Measurements from ENCODE around the gene TTC28.
"Not testable (repeated sequence)": the region's sequence is repeated elsewhere in the genome, so short reads cannot be mapped to it uniquely, and the experiment has no call there.

The TTC28 gene

DNA sequence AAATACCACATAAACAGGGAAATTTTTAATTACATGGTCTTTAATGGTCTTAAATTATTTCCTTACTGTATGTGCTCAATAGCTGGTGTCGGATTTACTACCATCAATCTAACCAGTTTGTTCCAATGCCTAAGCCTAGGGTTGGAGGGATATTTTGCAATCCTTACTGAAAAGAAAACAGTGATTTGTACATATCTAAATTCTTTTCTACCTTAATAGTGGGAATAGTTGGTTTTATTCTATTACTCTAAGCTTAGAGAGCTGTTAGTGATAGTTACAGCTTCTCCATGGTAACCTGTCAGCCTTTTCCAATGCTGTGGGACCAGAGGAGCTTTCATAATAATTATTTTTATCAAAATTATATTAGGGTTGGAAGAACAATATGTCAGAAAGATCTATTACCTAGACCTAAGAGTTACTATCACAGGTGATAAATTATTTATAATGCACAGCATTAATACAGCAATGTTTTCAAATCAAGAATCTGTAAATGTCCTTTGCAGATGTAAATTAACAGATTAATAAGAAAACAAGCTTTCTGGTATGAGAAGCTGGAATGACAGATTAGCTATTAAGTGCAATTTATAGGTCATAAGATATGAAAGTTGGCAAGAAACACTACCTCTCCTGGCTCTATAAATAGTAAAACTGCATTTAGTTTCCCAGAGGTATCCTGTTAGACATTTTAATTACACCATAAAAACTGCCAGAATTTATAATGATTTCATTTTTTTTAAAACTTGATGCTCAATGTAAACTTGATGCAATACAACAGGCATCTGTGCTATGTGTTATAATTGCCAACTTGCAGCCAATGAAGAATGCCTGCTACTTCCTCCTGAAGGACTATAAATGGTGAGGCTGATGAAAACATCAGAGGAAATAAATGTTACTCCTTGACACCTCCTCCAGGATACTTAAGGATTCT lies 498.6 kb downstream of the TTC28 start:
- DNase-seq (ENCODE audit: low read depth), result no peak

GRCh38 chr22:28179392-28179791 lies 500.2 kb downstream of the TTC28 start:
- DNase-seq (ENCODE audit: low read depth), result no peak

- DNase-seq (ENCODE audit: low read depth), result no peak
Measured at GRCh38 chr22:28175730-28176492, 503.7 kb downstream of the TTC28 start.

GRCh38 chr22:28174509-28174908 lies 505.1 kb downstream of the TTC28 start:
- no peak for DNase-seq (ENCODE audit: low read depth)

GRCh38 chr22:28172892-28173670 lies 506.6 kb downstream of the TTC28 start:
- DNase-seq (ENCODE audit: low read depth), result no peak

DNA sequence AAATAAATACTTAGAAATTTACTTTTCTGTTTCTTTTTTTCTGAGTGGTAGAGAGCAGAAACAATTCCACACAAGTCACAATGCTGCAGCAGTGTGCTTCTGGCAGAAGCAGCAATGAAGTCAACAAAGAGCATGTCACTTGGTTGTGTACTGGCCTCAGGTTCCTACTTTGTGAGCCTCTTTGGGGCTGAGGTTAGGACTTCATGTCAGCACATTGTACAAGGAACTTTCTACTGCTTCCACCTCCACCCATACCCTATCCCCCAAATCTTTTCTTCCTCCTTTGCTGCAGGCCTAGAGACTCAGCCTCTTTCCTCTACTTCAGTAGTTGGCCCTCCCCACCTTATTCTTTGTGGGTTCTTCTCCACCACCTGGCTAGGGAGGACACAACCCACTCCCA lies 507.9 kb downstream of the TTC28 start:
- DNase-seq (ENCODE audit: low read depth), result no peak

DNA sequence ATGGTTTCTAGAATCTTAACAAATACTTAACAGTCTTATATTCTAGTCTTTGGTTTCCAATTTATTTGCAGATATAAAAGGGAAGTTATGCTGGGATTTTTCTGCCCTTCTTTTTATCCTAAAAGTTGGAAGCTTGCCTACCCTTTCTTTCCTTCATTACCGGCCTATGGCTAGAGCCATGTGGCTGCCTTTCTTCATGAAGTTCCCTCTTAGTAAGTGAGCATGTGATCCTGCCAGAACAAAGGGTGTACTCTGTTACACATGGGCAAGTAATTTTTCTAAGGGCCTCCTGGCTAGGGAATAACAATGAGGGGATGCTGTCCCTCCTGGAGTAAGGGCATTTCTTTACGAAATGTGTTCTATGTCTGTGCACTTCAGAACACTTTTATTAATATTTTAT lies 508.5 kb downstream of the TTC28 start:
- DNase-seq (ENCODE audit: low read depth), result no peak

DNA sequence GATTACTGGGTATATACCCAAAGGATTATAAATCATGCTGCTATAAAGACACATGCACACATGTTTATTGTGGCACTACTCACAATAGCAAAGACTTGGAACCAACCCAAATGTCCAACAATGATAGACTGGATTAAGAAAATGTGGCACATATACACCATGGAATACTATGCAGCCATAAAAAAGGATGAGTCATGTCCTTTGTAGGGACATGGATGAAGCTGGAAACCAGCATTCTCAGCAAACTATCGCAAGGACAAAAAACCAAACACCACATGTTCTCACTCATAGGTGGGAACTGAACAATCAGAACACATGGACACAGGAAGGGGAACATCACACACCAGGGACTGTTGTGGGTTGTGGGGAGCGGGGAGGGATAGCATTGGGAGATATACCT lies 510.3 kb downstream of the TTC28 start:
- DNase-seq (ENCODE audit: low read depth), result not testable (repeated sequence)

- no peak for DNase-seq (ENCODE audit: low read depth)
Measured at GRCh38 chr22:28155808-28156207, 523.8 kb downstream of the TTC28 start.

DNA sequence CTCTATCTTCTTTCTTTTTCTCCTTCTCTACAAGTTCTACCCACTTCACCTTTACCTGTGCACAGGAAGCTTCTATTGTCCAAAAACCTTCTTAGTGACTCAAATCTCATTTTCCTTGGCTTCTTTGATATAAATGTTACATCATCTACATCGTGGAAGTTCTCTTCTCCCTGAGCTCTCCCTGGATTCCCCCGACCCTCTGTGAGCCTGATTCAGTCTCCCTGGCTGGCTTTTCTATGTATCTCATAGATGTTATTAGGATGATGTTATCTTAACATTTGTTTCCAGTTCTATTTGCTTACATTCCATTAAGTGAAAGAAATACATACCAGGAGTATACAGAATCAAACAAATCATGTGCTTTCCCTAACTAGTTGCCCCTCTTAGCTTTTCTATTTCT lies 524.8 kb downstream of the TTC28 start:
- DNase-seq (ENCODE audit: low read depth), result no peak

- DNase-seq (ENCODE audit: low read depth), result no peak
Measured at GRCh38 chr22:28151151-28151816, 528.4 kb downstream of the TTC28 start.

GRCh38 chr22:28148816-28149465 lies 530.7 kb downstream of the TTC28 start:
- DNase-seq (ENCODE audit: low read depth), result no peak

DNA sequence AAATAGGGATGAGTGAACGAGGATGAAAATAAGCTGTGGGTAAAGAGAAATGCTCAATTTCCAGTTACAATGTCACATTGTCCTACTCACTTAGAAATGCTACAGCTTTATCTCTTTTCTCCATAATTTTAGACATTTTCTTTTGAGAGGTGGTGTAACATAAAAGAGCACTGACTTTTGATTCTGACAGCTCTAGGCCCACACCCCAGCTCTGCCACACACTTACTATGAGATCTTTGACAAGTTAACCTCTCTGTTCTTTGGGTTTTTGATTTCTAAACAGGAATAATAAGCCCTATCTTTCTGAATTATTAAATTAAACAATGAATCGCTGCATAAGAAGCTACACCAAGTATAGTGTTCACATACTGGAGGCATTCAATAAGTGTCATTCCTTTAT lies 532.2 kb downstream of the TTC28 start:
- DNase-seq (ENCODE audit: low read depth), result no peak

DNA sequence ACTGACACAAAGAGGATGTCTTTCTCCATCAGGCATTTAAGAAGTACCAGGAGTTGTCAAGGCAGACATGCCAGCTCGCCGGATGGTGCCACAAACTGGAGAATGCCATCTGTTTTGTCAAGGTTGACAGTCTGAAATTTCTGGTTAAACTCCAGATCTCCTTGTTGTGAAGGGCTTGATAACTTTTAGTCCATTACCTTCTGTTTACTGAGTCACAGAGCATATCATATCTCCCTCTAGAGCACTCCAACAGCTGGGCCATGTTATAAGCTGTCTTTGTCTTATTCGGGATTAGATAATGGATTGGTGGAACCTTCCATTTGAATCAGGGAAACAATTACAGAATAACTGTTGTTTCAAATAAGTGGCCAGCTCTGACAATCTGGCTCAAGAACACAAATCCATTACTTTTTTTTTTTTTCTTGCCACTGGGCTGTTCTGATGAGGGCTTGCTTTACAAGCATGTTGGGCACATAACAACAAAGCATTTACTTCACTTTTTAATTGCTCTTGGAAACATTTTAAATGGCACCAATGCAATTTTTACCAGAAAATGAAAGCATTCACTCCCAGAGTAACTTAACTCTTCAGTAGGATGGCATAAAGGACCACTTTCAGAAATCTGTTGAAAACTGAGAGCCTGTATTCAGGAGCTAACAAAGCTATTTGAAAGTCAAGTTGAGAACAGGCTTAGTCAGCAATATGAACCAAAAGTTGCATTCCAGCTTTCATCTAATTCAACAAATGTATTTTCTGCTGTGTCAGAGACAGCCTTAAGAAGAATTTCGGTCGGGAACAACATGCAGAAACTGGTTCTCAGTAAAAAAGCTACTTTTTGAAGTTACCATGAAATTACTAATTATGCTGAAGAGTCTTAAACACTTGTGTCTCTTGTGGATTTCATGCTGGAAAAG lies 533.0 kb downstream of the TTC28 start:
- DNase-seq (ENCODE audit: low read depth), result no peak

DNA sequence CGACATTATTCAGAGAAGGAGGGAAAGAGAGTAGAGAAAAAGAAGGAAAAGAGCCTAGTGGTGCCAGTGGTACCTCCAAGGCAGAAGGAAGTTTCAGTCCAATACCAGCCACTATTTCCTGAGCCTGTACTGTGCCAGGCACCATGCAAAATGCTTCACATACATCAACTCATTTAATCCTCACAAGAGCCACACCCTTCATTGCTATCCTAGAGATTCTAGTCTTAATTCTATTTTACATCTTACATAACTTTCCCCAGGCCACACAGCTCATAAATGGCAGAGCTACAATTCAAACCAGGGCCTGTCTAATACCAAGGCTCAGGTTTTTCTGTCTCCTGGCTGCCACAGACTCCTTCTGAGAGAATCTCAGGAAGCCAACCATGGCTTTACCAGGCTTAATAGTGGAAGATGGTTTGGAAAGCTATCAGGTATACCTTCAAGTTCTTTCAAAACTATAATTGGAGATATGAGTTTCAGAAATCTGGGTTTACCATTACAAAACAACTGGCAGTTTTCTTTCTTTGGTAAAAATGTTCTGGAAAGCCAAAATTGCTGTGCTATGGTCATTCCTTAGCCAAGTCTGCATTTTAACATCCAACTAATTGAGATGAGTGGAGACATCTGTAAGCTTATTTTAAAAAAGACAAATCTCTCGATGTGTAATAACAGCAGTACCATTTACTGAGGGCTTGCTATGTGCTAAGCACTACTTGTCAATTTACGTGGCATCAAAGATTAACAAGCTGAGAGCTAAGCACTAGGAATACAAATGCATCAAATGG lies 535.5 kb downstream of the TTC28 start:
- no peak for DNase-seq (ENCODE audit: low read depth)

DNA sequence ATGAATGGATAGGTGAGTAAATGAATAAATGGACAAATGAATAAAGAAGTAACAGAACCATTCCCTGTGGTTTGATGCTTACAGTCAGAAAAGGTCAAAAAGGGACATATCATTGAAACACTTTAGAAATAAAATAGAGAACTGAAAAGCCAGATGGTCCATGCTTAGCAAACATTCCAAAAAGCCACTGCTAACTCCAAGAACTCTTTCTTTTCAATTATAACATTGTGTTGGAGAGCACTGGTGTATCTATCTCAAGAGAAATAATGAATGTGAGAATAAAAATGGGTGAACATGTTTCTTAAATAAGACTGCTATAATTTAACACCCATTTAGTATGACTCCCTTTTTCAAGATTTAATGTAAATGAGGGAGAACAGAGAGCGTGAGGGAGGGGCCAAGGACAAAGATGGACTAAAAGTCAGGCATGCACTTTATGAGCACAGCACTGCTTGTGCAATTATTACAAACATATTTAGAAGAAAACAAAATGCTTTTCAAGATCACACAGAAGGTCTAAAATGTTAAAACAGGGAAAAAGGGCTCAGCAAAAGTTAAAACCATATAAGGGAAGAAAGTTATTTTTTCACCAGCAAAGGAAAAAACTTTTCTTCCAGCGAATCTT lies 536.3 kb downstream of the TTC28 start:
- no peak for DNase-seq (ENCODE audit: low read depth)

DNA sequence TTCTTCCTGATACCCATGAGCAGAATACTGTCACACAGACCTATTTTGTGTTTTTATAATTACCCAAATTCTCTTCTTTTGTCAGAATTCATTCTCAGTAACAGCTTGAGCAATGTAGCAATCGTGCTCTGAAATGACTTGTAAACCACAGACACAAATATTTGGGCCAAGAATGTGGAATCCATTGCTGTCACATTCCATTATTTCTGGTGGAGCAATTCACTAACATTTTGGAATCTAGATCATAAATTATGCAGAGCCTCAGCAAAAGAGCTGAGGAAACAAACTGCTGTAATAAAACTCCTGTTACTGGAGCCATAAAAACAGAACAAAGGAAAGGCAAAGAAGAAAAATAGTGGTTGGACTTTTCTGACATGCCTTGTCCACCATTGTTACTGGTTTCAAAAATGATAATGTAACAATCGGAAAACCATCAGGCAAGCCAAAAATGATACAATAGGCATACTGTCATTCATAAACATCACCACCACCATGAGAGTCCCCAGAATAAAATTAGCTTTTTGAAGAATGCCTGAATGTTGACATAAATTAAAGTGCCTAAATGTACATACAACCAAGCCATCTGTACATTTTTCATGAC lies 537.2 kb downstream of the TTC28 start:
- DNase-seq (ENCODE audit: low read depth), result no peak

GRCh38 chr22:28141614-28142013 lies 538.0 kb downstream of the TTC28 start:
- no peak for DNase-seq (ENCODE audit: low read depth)

DNA sequence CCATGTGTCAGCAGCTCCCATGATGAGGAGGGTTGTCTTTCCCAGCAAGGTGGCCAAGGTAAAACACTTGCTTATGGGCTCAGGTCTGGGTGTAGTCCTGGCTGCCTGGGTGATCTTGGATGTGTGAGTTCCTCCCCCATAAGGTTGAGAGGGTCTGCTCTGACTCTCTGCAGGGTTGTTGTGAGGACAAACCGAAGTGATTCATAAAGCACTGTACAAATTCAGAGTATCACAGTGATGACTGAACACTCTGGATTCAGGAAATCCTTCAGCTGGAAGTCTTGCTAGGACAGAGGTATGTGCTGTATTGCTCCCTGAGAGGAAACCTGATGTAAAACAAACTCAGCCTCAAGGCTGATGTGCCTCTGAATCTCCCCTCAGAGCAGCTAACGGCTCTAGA lies 539.7 kb downstream of the TTC28 start:
- DNase-seq (ENCODE audit: low read depth), result no peak
